HG03457 (cell line): ENCODE measurements around the gene ICAM2.
"Not testable (repeated sequence)": the region's sequence is repeated elsewhere in the genome, so short reads cannot be mapped to it uniquely, and the experiment has no call there.

Source experiments
- ATAC-seq: cut with Tn5 transposase; IDR thresholded peaks from one replicate; pipeline ENCODE4 v1.9.1; 2021; ENCODE audit warnings: moderate number of reproducible peaks; ENCODE audit not compliant: unreplicated experiment

Gene ICAM2

DNA sequence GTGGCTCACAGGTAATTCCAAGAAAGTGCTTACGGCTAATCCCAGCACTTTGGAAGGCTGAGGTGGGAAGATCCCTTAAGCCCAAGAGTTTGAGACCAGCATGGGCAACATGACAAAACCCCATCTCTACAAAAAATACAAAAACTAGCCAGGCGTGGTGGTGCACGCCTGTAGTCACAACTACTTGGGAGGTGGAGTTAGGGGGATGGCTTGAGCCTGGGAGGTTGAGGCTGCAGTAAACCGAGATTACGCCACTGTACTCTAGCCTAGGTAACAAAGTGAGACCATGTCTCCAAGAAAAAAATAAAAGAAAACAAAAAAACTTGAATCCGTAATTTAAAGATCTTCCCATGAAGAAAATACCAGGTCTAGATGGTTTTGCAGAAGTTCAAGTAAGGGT is 5.0 kb downstream of the ICAM2 start:
- ATAC-seq, result no peak

DNA sequence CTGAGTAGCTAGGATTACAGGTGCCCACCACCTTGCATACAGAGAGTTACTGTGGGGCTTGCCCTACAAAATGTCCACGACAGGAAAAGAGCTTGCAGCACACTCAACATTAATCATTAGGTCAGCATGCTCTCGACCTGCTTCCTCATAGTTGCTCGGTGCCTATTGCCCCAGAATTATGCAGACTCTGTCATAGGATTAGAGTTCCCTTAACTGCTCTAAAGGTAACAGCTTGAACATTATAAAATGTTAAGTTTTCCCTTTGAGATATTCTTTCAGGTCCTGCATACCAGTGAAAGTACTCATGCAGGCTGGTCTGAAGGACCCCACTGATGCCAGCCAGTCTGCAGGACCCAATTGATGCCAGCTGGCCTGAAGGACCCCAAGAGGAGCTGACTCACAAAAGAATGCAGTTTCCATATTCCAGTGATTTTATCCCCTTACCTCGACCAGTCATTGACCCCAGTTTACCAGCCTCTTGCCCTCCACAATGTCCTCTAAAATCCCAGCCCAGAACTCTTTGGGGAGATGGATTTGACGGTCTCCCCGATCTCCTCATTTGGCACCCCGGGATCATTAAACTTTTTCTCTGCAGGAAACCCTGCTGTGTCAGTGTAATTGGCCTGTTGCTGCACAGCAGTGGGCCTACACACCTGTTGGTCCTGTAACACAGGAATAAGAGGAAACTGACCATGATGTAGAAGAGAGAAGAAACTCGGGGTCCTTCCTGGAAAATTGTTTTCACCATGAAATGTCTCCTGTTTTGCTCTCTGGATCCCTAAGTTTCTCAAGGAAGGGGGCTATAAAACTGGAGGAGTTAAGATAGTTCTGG is 10.6 kb downstream of the ICAM2 start:
- ATAC-seq, result no peak

DNA sequence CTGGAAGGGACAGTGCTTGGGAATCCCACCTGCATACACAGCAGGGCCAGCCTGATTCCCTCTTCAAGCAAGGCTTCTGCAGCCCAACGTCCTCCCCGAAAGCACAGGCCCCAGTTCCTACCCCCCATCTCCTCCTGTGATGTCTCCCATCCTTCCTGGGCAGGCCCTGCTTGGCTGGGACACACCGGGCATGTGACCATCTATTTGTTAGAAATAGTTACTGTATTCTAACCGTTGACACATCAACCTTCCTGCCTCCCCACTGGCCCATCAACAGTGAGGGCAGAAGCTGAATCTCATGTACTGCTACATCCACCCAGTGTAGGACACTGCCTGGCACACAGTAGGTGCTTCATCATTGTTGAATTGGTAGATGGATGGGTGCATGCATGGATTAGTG is 11.6 kb downstream of the ICAM2 start:
- ATAC-seq, result no peak

DNA sequence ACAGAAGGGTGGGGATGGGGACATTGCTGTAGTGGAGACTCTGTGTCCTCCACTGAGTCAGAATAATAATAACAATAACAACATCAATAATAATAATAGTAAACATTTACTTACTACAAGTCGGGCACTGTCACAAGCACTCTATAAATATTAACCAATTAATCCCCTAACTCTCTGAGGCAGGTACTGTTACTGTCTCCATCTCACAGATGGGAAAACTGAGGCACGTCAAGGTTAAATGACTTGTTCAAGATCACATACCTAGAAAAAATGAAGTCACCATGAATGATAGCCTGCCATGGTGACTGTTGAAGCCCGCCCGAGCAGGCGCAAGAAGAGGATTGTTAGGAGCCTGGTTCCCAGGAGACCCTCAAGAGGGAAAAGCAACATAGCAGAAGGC is 12.1 kb downstream of the ICAM2 start:
- no peak for ATAC-seq

DNA sequence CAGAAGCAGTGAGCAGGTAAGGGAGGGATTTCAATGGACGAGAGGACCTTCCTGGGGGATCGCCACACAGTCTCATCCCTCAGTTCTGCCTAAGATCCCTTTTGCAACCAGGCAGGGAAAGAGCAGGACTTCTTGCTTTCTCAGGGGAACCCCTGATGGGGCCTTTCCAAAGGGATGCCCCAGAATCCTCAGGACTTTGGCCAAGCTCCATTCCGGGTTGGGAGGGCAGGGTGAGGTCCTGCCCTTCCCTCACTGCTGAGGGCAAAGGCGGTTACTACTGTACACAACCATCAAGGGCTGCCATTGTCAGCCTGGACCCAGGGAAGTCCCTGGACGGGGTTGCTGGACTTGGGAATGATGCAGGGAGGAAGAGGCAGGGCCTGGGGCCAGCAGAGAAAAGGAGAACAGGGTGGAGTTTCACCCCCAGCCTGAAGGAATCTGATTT is 12.6 kb downstream of the ICAM2 start:
- no peak for ATAC-seq

DNA sequence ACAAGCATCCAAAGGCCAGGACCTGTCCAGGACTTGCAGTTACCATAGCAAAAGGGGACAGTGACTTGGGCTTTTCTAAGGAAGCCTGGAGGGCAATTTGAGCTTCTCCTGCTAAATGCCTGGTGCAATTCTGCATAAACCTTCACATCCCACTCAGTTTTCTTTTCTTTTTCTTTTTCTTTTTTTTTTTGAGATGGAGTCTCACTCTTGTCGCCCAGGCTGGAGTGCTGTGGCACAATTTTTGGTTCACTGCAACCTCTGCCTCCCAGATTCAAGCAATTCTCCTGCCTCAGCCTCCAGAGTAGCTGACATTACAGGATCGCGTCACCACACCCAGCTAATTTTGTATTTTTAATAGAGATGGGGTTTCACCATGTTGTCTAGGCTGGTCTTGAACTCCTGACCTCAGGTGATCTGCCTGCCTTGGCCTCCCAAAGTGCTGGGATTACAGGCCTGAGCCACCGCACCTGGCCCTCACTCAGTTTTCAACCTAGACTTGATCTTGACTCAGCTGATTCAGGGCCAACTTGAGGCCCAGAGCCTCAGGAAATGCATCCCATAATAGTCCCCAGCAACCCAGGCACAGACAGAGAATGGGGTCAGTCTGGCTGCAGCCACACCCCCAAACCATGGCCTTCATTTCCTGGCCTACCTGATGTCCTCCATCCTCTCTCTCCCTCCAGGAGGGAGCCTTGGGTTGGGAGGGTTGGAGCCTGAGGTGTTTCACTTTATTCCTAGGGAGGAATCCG is 13.2 kb downstream of the ICAM2 start:
- ATAC-seq, result not testable (repeated sequence)

DNA sequence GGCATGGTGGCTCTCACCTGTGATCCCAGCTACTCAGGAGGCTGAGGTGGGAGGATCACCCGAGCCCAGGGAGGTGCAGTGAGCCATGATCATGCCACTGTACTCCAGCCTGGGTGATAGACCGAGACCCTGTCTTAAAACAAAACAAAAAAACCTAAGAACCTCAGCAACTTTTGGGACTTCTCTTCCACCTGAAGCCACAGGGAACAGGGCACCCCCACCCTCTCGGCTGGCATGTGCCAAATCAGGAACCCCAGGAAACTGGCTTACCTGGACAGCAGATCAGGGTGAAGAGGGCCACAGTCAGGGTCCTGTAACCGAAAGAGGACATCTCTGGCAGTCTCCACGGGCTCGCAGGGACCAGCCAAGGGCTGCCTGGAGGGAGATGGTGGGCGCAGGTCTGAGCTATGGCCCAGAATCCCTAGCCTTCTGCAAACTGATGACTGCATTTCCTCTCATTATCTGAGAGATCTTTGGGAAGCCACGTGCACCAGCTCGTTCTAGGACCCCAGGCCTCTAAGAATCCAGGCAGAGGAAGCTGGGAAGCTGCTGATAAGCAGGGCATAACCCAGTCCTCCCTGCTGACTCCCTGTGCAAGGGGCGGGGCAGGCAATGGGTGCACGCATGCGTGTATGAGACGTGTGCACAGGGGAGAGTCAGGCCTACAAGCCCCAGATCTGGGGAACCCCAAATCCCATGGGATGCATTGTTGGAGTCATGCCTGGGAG is 13.9 kb downstream of the ICAM2 start:
- ATAC-seq, result no peak

DNA sequence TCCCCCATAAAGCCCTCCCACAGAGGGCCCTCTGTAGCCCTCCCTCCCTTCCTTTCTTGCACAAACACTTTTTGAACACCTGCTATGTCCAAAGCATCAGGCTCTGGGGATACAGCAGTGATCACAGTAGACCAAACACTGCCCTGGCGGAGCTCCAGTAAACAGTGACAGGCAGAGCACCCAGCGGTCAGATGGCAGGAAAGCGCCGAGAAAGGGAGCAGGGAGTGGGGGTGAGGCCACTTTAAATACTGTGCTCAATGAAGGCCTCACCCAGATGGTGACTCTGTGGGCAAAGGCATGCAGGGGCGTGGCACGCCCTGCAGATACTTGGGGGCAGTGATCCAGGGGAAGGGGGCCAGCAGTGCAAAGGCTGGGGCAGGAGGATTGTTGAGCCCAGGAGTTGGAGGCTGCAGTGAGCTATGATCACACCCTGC is 14.7 kb downstream of the ICAM2 start:
- ATAC-seq, result no peak

DNA sequence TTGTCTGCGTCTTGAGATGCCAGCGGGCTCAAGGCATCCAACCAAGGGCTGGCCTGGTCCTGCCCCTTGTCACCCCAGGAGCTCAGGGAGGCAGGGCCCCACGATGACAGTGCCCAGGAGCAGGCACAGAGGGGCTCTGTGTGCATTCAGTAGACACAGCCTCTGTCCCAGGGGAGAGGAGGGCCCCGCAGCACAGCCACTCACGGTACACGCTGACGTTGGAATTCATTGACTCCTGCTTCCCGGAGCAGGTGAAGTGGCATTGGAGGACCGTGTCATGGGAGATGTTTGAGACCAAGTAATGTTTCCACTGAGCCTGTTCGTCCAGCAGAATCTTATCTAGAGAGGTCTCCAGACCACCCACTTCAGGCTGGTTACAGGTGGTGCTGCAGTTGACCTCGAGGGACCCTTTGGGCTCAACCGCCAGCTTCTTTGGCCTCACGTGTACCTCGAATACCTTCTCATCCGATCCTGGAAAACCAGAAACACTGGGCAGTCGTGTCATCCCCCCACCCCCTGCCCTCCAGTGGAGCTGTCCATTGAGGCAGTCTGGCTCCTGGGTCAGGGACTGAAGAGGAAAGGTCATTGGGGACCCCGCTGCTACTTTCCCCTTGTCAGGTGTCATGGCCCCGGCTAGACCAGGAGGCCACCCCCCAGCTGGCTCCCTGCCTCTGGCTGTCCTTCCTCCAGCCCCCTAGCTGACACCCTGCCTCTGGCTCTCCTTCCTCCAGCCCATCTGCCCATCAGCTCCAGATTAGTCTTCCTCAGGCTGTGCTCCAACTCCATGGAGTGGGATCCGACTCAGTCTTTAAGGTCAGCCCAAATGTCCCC is 15.3 kb downstream of the ICAM2 start:
- ATAC-seq, result no peak

DNA sequence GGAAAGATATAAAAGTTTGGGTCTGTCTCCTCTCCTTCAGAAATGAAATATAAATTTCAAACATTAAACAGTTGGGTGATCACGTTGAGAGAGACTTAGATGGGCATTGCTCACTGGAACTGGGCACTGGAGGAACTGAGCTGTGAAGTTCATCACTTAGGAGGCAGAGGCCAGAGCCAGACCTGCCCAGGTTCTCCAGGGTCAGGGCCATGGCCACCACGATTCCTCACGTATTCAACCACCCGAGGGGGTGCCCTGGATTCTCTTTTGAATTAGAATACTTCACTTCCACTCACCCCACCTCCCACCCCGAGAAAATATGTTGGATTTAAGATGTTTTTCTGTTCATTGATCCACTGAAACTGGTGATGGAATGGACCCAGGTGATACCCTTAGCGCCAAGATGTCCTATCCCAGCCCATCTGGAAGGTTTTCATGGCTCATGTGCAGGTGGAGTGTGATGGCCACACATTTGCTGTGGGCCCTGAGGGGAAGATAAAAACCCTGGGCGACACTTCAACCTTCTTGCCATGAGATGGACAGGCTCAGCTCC is 16.1 kb downstream of the ICAM2 start:
- no peak for ATAC-seq

DNA sequence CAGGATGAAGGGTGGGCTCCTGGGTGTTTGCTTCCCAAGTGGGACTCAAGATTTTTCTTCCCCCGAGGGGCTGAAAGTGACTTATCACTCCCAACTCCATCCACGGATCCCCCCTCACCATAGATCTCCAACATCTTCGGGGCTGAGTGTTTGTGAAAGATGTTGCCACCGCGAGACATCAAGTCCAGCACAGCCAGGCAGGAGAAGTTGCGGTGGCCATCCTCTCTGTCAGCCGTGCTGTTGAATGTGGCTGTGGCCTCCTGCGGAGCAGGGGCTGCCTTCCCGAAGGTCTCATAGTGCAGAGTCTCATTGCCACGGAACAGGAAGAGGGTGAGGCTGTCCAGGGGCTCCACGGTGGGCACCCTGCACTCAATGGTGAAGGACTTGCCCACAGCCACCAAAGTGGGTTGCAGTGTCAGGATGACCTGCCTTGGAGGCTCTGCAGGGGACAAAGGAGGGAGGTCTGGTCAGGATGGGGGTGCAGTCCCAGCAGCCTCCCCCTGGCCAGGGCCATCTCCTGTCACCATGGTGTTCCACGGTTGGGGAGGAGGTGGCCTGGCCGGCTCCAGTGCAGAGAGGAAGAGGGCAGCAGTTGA is 16.8 kb downstream of the ICAM2 start:
- ATAC-seq, result no peak

DNA sequence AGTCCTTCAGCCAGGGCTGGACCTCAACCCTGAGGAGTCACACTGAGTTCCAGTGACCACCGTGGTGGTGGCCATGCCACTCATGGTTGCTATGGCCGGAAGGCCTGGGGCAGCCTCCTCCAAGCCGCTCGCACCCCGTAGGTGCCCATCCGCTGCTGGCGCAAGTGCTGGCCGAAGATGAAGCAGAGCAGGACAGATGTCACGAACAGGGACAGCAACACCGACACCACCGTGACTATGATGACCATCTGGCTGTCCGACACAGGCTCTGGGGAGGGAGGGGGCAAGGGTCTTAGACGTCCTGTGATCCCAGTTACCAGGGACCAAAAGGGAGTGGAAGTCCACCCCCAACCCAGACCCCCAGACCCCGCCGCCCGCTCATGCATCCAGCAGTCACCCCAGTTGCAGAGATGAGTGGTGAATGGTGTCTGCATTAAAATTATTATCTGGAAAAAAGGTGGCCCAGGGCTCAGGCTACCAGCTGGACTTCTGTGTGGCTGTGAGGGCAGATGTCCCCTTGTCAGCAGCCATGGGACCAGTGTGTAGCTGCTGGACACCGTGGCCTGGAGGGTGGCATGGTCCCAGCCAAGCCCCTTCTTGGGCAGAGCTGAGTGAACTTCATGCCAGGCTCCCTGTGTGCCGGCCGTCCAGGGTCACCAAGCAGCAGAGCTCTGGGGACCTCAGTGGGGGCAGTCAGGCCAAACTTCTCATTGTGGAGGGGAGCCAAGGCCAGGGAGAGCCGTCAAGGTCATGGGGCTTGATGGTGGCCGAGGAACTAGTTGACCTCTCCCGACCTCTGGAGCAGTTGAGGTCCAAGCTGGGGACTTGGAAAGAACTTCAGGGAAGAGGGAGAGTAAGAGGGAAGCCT is 17.5 kb downstream of the ICAM2 start:
- ATAC-seq, result no peak

DNA sequence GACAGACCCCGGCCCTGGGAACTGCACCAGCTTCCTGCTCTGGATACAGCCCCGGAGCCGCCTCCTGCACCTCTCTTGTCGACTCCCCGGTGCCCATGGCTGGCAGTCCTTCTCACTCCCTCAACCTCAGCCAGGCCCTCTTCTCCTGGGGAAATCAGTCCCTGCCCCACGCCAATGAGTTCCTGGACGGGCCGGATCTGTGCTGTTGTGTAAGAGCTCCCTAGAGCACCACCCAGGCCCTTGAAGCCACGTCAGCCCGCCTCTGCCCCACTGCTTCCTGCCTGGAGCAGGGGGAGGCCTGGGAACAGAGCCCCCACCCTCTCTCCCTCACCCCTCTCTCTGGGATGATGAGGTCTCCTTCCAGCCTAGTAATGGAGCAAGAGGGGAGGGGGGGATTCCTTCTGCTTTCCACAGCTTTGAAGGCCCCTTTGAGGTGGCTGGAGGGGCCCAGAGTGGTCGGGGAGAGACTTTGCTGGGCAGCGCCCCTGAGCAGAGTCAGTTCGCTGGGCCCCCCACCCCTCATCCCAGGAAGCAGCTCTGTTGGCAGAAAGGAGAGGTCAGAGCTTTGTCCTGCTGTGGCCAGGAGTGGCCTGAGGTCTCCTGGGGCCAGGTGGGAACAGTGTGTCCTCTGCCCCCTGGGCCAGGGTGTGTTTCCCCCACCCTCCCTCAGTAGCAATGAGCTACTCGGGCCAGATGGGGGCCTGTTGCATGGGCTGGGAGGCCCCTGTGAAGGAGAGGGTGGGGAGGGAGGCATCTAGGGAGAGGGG is 18.5 kb downstream of the ICAM2 start:
- ATAC-seq, result no peak

DNA sequence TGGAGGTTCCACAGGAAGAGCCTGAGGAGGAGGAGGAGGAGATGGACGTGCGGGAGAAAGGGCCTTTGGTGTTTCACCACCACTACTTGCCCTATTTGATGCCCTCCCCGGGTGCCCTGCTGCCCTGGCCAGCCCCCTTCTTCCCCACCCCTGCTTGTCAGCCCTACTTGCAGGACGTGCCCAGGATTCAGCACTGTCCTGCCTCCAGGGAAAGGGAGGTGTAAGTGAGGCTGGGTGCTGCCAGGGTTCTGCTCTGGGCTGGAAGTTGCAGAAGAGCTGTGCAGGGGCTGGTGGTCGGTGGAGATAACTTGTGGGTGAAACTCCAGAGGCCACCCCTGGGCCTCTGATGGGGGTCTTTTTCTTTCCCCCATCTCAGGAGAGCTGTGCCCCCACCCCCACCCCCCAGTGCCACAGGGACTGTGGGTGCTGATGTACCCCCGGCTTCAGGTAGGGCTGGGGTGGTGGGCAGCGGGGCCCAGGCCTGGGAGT is 19.3 kb downstream of the ICAM2 start:
- ATAC-seq, result no peak

DNA sequence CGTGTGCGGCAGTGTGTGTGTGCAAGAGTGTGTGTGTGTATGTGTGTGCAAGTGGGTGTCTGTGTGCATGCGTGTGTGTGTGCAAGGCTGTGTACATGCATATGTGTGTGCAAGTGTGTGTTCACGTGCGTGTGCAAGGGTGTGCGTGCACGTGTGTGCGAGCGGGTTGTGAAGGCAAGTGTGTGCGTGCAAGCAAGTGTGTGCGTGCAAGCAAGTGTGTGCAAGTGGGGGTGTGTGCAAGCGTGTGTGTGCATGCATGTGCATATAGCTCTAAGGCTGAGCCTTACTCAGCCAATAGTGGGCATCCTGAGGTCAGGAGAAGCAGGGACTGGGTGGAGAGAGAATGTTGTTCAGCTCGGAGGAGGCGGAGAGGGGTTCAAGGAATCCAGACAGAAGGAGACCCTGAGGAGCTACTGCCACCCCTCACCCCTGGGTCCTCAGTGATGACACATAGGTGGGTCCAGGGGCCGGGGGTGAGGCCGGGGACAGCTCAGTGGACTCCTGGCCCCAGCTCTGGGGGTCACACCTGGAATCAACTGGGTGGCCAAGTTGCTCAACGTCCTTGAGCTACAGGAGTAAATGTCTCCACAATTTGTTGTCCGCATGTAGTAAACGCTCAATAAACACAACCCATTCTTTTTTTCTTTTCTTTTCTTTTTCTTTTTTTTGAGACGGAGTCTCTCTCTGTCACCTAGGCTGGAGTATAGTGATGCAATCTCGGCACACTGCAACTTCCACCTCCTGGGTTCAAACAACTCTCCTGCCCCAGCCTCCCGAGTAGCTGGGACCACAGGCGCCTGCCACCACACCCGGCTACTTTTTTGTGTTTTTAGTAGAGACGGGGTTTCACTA is 20.5 kb downstream of the ICAM2 start:
- ATAC-seq, result no peak

DNA sequence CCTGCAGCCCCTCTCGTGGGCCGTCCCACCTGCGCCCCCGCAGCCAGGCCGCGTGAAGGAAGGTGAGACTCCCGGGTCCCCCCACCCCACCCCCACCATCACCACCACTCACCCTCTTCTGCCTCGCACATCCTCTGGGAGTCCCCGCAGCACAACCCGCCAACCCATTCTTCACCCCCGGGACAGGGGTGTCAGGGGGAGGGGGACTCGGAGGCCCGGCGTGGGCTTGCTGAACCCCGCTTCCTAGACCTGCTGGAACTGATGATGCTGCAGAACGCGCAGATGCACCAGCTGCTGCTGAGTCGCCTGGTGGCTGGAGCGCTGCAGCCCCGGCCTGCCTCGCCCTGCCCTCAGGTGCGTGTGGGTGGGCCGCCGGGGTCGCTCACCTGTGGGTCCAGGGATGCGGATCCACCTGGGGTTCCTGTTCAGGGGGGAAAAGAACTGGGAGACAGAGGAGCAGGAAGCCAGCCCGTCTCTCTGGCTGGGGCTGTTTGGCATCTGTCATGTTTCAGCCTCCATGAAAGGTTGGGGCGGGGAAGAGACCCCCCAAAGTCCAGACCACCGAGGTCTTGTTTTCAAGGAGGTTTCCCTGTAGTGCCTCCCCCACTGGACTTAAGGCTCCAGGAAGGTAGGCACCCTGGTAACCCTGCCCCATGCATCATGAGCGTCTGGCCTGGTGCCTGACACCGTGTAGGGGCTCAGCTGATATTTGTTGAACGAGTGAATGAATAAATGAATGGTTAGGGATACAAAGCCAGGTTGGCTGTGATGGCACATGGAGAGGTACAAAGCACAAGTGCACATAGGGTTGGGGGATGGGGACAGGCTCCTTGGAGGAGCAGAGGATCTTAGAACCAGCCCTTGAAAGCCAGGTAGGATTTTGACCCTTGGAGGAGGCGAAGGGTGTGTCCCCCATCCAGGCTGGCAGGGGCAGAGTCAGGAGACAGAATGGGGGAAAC is 21.4 kb downstream of the ICAM2 start:
- ATAC-seq, result no peak
